Body of pancreas (tissue), 4 donors: ENCODE results near the gene TENT4B.

Experiments used
- POLR2A ChIP-seq, 3 donors: fragments of 450-650 bp; IDR thresholded peaks; one replicate each; pipeline ENCODE4 v1.6.1; 2016; ENCODE audit warnings: antibody characterized with exemption in 3 of 3, mild to moderate bottlenecking in 2 of 3
- TF ChIP-seq, protein P1 (sequence below), 7 experiments: fragments of 450-650 bp in 4 of 7; fragments of 200-600 bp in 3 of 7; sonication (generic) in 3 of 7; IDR thresholded peaks; one replicate each; pipeline ENCODE4 v1.5.1; 2016 to 2019; ENCODE audit warnings: antibody characterized with exemption in 7 of 7

DNA sequence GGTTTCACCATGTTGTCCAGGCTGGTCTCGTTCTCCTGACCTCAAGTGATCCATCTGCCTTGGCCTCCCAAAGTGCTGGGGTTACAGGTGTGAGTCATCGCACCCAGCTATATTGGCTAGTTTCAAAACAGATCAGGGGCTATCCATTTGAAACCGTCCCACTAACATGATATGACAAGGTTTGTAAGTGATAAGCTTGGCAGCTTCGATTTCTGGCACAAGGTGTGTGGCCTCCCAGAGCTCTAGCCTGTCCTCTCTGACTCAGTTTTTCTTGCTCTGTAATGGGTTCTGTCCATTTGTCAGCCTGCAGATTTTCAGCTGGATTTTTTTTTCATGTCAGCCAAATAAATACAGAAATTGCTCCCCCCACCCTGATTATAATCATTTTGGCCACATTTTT is 31.8 kb upstream of the TENT4B start:
- TF ChIP-seq, protein P1, sequence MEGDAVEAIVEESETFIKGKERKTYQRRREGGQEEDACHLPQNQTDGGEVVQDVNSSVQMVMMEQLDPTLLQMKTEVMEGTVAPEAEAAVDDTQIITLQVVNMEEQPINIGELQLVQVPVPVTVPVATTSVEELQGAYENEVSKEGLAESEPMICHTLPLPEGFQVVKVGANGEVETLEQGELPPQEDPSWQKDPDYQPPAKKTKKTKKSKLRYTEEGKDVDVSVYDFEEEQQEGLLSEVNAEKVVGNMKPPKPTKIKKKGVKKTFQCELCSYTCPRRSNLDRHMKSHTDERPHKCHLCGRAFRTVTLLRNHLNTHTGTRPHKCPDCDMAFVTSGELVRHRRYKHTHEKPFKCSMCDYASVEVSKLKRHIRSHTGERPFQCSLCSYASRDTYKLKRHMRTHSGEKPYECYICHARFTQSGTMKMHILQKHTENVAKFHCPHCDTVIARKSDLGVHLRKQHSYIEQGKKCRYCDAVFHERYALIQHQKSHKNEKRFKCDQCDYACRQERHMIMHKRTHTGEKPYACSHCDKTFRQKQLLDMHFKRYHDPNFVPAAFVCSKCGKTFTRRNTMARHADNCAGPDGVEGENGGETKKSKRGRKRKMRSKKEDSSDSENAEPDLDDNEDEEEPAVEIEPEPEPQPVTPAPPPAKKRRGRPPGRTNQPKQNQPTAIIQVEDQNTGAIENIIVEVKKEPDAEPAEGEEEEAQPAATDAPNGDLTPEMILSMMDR (IDR thresholded peaks at IDR 0.05), result no peak
- no peak for TF ChIP-seq POLR2A (IDR thresholded peaks at IDR 0.05)
